ENCODE results near the gene ARID5B.

DNA sequence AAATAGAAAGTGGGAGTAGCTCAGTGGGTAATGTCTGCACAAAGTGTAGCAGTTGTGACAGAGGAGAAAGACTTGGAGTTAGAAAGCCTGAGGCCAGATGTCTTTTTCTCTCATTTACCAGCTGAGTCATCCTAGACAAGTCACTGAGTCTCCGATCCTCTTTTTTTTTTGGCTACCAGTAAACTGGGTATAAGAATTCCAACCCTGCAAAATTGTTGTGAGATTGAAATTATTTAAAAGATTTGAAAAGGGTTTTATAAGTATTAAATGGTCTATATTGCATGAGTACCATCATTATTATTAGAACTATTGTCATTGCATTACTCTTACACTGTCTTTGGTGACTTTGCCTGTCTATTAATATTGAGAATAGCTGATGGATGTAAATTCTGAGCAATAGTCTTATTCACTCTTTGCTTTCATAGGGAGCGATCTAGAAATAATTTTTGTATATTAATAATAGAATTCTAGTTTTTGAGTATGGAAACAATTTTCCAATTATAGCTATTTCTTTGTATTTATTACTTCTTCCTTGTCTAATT is 74.0 kb downstream of the ARID5B start:
- no peak for TF ChIP-seq POLR2A (IDR thresholded peaks at IDR 0.05)
- TF ChIP-seq, protein P1, sequence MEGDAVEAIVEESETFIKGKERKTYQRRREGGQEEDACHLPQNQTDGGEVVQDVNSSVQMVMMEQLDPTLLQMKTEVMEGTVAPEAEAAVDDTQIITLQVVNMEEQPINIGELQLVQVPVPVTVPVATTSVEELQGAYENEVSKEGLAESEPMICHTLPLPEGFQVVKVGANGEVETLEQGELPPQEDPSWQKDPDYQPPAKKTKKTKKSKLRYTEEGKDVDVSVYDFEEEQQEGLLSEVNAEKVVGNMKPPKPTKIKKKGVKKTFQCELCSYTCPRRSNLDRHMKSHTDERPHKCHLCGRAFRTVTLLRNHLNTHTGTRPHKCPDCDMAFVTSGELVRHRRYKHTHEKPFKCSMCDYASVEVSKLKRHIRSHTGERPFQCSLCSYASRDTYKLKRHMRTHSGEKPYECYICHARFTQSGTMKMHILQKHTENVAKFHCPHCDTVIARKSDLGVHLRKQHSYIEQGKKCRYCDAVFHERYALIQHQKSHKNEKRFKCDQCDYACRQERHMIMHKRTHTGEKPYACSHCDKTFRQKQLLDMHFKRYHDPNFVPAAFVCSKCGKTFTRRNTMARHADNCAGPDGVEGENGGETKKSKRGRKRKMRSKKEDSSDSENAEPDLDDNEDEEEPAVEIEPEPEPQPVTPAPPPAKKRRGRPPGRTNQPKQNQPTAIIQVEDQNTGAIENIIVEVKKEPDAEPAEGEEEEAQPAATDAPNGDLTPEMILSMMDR (IDR thresholded peaks at IDR 0.05): no peak

Data from transverse colon (tissue), 3 donors.